Measurements from ENCODE around the gene UFL1.
"Not testable (repeated sequence)": the region's sequence is repeated elsewhere in the genome, so short reads cannot be mapped to it uniquely, and the experiment has no call there.

DNA sequence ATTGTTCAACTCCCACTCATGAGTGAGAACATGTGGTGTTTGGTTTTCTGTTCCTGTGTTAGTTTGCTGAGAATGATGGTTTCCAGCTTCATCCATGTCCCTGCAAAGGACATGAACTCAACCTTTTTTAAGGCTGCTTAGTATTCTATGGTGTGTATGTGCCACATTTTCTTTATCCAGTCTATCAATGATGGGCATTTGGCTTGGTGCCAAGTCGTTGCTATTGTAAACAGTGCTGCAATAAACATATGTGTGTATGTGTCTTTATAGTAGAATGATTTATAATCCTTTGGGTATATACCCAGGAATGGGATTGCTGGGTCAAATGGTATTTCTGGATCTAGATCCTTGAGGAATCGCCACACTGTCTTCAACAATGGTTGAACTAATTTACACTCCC, 49.3 kb upstream of the UFL1 start:
- TF ChIP-seq, protein P1, sequence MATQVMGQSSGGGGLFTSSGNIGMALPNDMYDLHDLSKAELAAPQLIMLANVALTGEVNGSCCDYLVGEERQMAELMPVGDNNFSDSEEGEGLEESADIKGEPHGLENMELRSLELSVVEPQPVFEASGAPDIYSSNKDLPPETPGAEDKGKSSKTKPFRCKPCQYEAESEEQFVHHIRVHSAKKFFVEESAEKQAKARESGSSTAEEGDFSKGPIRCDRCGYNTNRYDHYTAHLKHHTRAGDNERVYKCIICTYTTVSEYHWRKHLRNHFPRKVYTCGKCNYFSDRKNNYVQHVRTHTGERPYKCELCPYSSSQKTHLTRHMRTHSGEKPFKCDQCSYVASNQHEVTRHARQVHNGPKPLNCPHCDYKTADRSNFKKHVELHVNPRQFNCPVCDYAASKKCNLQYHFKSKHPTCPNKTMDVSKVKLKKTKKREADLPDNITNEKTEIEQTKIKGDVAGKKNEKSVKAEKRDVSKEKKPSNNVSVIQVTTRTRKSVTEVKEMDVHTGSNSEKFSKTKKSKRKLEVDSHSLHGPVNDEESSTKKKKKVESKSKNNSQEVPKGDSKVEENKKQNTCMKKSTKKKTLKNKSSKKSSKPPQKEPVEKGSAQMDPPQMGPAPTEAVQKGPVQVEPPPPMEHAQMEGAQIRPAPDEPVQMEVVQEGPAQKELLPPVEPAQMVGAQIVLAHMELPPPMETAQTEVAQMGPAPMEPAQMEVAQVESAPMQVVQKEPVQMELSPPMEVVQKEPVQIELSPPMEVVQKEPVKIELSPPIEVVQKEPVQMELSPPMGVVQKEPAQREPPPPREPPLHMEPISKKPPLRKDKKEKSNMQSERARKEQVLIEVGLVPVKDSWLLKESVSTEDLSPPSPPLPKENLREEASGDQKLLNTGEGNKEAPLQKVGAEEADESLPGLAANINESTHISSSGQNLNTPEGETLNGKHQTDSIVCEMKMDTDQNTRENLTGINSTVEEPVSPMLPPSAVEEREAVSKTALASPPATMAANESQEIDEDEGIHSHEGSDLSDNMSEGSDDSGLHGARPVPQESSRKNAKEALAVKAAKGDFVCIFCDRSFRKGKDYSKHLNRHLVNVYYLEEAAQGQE (IDR thresholded peaks at IDR 0.05): not testable (repeated sequence)
- not testable (repeated sequence) for TF ChIP-seq FOXA2 (IDR thresholded peaks at IDR 0.05); RXRA (IDR thresholded peaks at IDR 0.05); GABPA (IDR thresholded peaks at IDR 0.05 in 1 of 2, conservative IDR thresholded peaks at IDR 0.05 in 1 of 2); YY1 (IDR thresholded peaks at IDR 0.05)
- TF ChIP-seq, protein P2, sequence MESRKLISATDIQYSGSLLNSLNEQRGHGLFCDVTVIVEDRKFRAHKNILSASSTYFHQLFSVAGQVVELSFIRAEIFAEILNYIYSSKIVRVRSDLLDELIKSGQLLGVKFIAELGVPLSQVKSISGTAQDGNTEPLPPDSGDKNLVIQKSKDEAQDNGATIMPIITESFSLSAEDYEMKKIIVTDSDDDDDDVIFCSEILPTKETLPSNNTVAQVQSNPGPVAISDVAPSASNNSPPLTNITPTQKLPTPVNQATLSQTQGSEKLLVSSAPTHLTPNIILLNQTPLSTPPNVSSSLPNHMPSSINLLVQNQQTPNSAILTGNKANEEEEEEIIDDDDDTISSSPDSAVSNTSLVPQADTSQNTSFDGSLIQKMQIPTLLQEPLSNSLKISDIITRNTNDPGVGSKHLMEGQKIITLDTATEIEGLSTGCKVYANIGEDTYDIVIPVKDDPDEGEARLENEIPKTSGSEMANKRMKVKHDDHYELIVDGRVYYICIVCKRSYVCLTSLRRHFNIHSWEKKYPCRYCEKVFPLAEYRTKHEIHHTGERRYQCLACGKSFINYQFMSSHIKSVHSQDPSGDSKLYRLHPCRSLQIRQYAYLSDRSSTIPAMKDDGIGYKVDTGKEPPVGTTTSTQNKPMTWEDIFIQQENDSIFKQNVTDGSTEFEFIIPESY (IDR thresholded peaks at IDR 0.05): not testable (repeated sequence)
- TF ChIP-seq, protein P3, sequence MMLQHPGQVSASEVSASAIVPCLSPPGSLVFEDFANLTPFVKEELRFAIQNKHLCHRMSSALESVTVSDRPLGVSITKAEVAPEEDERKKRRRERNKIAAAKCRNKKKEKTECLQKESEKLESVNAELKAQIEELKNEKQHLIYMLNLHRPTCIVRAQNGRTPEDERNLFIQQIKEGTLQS (IDR thresholded peaks at IDR 0.05): not testable (repeated sequence)
- TF ChIP-seq, protein P4, sequence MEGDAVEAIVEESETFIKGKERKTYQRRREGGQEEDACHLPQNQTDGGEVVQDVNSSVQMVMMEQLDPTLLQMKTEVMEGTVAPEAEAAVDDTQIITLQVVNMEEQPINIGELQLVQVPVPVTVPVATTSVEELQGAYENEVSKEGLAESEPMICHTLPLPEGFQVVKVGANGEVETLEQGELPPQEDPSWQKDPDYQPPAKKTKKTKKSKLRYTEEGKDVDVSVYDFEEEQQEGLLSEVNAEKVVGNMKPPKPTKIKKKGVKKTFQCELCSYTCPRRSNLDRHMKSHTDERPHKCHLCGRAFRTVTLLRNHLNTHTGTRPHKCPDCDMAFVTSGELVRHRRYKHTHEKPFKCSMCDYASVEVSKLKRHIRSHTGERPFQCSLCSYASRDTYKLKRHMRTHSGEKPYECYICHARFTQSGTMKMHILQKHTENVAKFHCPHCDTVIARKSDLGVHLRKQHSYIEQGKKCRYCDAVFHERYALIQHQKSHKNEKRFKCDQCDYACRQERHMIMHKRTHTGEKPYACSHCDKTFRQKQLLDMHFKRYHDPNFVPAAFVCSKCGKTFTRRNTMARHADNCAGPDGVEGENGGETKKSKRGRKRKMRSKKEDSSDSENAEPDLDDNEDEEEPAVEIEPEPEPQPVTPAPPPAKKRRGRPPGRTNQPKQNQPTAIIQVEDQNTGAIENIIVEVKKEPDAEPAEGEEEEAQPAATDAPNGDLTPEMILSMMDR (IDR thresholded peaks at IDR 0.05; ENCODE audit: low read depth, low read length, missing input control): not testable (repeated sequence)

Data from liver (tissue), 3 donors.